ENCODE data around the gene USE1.

GRCh38 chr19:17248011-17248776, 33.0 kb downstream of the USE1 start:
- no peak for TF ChIP-seq POLR2AphosphoS5 (IDR thresholded peaks at IDR 0.05)
- no peak for TF ChIP-seq POLR2A (IDR thresholded peaks at IDR 0.05)
- no peak for TF ChIP-seq CTCF (IDR thresholded peaks at IDR 0.05)

Data from breast epithelium (tissue), 3 donors.